Hepatocyte (in vitro differentiated cells): ENCODE measurements around the gene UPF1. TPM values are rescaled to one million over a fixed set of nuclear protein-coding genes. Genes with fewer than 3 reads are reported as not detected.

ENCODE experiments used
- DNase-seq: peaks from one replicate; pipeline ENCODE4 v3.0.0-alpha.2; 2016; ENCODE audit warnings: low spot score
- H2AFZ ChIP-seq: fragments of 200-600 bp; sonication (generic); 2 replicates; pipeline ENCODE4 v1.6.0; 2016; ENCODE audit warnings: antibody characterized with exemption, mild to moderate bottlenecking
- H3K27ac ChIP-seq: fragments of 200-600 bp; sonication (generic); 2 replicates; pipeline ENCODE4 v1.5.1; 2016; ENCODE audit warnings: mild to moderate bottlenecking
- H3K27me3 ChIP-seq: fragments of 200-600 bp; sonication (generic); 2 replicates; pipeline ENCODE4 v1.6.1; 2016
- H3K36me3 ChIP-seq: fragments of 200-600 bp; sonication (generic); replicated peaks from 2 replicates; pipeline ENCODE4 v1.5.1; 2016; ENCODE audit warnings: low read depth; ENCODE audit not compliant: insufficient read depth
- H3K4me1 ChIP-seq: fragments of 200-600 bp; sonication (generic); 2 replicates; pipeline ENCODE4 v1.5.1; 2016; ENCODE audit warnings: mild to moderate bottlenecking, moderate library complexity; ENCODE audit not compliant: insufficient read depth
- H3K4me2 ChIP-seq: fragments of 200-600 bp; sonication (generic); 2 replicates; pipeline ENCODE4 v1.6.0; 2016
- H3K4me3 ChIP-seq: fragments of 200-600 bp; sonication (generic); 2 replicates; pipeline ENCODE4 v1.5.1; 2016; ENCODE audit warnings: mild to moderate bottlenecking
- H3K79me2 ChIP-seq: fragments of 200-600 bp; sonication (generic); 2 replicates; pipeline ENCODE4 v1.6.0; 2017; ENCODE audit warnings: mild to moderate bottlenecking
- H3K9me2 ChIP-seq: fragments of 200-600 bp; sonication (generic); replicated peaks from 2 replicates; pipeline ENCODE4 v1.6.0; 2017; ENCODE audit warnings: mild to moderate bottlenecking; ENCODE audit not compliant: insufficient read depth
- H3K9me3 ChIP-seq: fragments of 200-600 bp; sonication (generic); 2 replicates; pipeline ENCODE4 v1.5.1; 2016; ENCODE audit warnings: low read depth, mild to moderate bottlenecking
- H4K20me1 ChIP-seq: fragments of 200-600 bp; sonication (generic); 2 replicates; pipeline ENCODE4 v1.6.0; 2016; ENCODE audit warnings: mild to moderate bottlenecking; ENCODE audit not compliant: insufficient read depth, poor library complexity, severe bottlenecking
- CTCF ChIP-seq: fragments of 200-600 bp; sonication (generic); IDR thresholded peaks from 2 replicates; pipeline ENCODE4 v1.5.1; 2016; ENCODE audit warnings: antibody characterized with exemption, mild to moderate bottlenecking; ENCODE audit not compliant: poor library complexity
- EZH2 ChIP-seq: fragments of 200-600 bp; sonication (generic); IDR thresholded peaks from 2 replicates; pipeline ENCODE4 v1.6.1; 2016; ENCODE audit warnings: antibody characterized with exemption, mild to moderate bottlenecking, borderline replicate concordance
- EZH2phosphoT487 ChIP-seq: fragments of 200-600 bp; sonication (generic); IDR thresholded peaks from one replicate; pipeline ENCODE4 v1.6.1; 2018; ENCODE audit warnings: antibody characterized with exemption, mild to moderate bottlenecking, low read depth, moderate library complexity; ENCODE audit not compliant: unreplicated experiment, severe bottlenecking
- WGBS: methylation state at CpG from one replicate; pipeline ENCODE4 v1.1.6; 2016; ENCODE audit warnings: low lambda C conversion rate; ENCODE audit errors: missing lambda C conversion rate; 5-methylcytosine and 5-hydroxymethylcytosine counted together
- polyA plus RNA-seq: library from polyadenylated mRNA; unstranded; fragments of >200 nt; fragmentation: Nextera tagmentation; extraction: Ambion mirVana; gene quantifications from 2 replicates; pipeline ENCODE4 v1.2.1, GENCODE V29; 2016
- total RNA-seq: library from RNA; depleted of rRNA; stranded (reverse); fragments of >200 nt; gene quantifications from 2 replicates; pipeline ENCODE4 v1.2.3, GENCODE V29; 2014

Gene UPF1
- total and polyA plus RNA-seq, 2 experiments from 2014 or later, result 27.0 to 47.2 TPM

GRCh38 chr19:18863843-18864362, 32.1 kb downstream of the UPF1 start:
- no peaks in the 10 kb centered on the region for H3K79me2 ChIP-seq
- no peaks in the 10 kb centered on the region for H3K9me2 ChIP-seq
- H4K20me1 ChIP-seq, result peaks cover 5% of the 10 kb centered on the region
- TF ChIP-seq EZH2 (no peak), EZH2phosphoT487 (no peak), CTCF (no peak)
- H3K4me2 ChIP-seq, result no peak overlapping the region
- H3K27ac ChIP-seq, result no peak overlapping the region
- 88% methylated on average over 16 of the region's 16 CpGs for WGBS
- no peaks in the 10 kb centered on the region for H3K36me3 ChIP-seq
- H3K4me1 ChIP-seq, result no peaks in the 10 kb centered on the region
- no peaks in the 10 kb centered on the region for H3K9me3 ChIP-seq
- H2AFZ ChIP-seq, result no peak overlapping the region
- no peak overlapping the region for H3K4me3 ChIP-seq
- H3K27me3 ChIP-seq, result no peaks in the 10 kb centered on the region
- no peak for DNase-seq

- H3K4me1 ChIP-seq, result no peaks in the 10 kb centered on the region
- H2AFZ ChIP-seq, result no peak overlapping the region
- H3K79me2 ChIP-seq, result no peaks in the 10 kb centered on the region
- H3K9me2 ChIP-seq, result no peaks in the 10 kb centered on the region
- WGBS, result 94% methylated on average over 23 of the region's 27 CpGs
- TF ChIP-seq EZH2 (no peak), CTCF (no peak)
- H4K20me1 ChIP-seq, result peaks cover 5% of the 10 kb centered on the region
- H3K9me3 ChIP-seq, result no peaks in the 10 kb centered on the region
- no peak overlapping the region for H3K4me3 ChIP-seq
- H3K27me3 ChIP-seq, result no peaks in the 10 kb centered on the region
- H3K27ac ChIP-seq, result no peak overlapping the region
- no peaks in the 10 kb centered on the region for H3K36me3 ChIP-seq
- DNase-seq, result no peak
- no peak overlapping the region for H3K4me2 ChIP-seq
Observed at GRCh38 chr19:18865106-18865972, 33.6 kb downstream of the UPF1 start.

GRCh38 chr19:18865973-18866799, 34.4 kb downstream of the UPF1 start:
- Histone ChIP-seq H3K9me3 (no peaks in the 10 kb centered on the region), H3K27ac (no peak overlapping the region), H3K36me3 (no peaks in the 10 kb centered on the region), H3K27me3 (no peaks in the 10 kb centered on the region), H4K20me1 (peaks cover 5% of the 10 kb centered on the region), H2AFZ (no peak overlapping the region), H3K4me3 (no peak overlapping the region), H3K4me2 (no peak overlapping the region), H3K9me2 (no peaks in the 10 kb centered on the region), H3K79me2 (no peaks in the 10 kb centered on the region), H3K4me1 (no peaks in the 10 kb centered on the region)
- WGBS, result 50% methylated on average over 36 of the region's 38 CpGs
- no peak for TF ChIP-seq EZH2phosphoT487
- peak; percentile 94 for TF ChIP-seq CTCF
- no peak for TF ChIP-seq EZH2
- DNase-seq, result peak; percentile 82
